ENCODE results near the gene ROR2. TPM values are rescaled to one million over a fixed set of nuclear protein-coding genes. Genes with fewer than 3 reads are reported as not detected.

The ROR2 gene
- total and polyA plus RNA-seq, 2 of the 8 experiments (the other 6 are each of a cell fraction or from before 2014, with no cell fraction given): 2.7 to 4.3 TPM

DNA sequence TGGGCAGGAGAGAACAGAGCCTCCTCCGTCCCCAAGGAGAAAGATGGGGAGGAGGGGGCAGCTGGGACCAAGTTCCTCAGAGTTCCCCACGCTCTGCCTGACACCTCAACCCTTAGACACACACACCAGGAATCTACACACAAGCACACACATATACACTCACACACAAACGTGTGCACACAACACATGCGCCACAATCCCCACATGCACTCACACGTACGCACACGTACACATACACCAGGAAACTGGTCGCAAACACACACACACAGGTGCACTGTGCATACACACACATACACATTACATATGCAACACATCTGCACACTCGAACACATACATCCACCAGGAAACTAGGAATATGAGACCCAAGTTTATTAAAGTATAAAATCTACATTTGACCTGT is 50.4 kb downstream of the ROR2 start (continued):
- TF ChIP-seq, protein P1, sequence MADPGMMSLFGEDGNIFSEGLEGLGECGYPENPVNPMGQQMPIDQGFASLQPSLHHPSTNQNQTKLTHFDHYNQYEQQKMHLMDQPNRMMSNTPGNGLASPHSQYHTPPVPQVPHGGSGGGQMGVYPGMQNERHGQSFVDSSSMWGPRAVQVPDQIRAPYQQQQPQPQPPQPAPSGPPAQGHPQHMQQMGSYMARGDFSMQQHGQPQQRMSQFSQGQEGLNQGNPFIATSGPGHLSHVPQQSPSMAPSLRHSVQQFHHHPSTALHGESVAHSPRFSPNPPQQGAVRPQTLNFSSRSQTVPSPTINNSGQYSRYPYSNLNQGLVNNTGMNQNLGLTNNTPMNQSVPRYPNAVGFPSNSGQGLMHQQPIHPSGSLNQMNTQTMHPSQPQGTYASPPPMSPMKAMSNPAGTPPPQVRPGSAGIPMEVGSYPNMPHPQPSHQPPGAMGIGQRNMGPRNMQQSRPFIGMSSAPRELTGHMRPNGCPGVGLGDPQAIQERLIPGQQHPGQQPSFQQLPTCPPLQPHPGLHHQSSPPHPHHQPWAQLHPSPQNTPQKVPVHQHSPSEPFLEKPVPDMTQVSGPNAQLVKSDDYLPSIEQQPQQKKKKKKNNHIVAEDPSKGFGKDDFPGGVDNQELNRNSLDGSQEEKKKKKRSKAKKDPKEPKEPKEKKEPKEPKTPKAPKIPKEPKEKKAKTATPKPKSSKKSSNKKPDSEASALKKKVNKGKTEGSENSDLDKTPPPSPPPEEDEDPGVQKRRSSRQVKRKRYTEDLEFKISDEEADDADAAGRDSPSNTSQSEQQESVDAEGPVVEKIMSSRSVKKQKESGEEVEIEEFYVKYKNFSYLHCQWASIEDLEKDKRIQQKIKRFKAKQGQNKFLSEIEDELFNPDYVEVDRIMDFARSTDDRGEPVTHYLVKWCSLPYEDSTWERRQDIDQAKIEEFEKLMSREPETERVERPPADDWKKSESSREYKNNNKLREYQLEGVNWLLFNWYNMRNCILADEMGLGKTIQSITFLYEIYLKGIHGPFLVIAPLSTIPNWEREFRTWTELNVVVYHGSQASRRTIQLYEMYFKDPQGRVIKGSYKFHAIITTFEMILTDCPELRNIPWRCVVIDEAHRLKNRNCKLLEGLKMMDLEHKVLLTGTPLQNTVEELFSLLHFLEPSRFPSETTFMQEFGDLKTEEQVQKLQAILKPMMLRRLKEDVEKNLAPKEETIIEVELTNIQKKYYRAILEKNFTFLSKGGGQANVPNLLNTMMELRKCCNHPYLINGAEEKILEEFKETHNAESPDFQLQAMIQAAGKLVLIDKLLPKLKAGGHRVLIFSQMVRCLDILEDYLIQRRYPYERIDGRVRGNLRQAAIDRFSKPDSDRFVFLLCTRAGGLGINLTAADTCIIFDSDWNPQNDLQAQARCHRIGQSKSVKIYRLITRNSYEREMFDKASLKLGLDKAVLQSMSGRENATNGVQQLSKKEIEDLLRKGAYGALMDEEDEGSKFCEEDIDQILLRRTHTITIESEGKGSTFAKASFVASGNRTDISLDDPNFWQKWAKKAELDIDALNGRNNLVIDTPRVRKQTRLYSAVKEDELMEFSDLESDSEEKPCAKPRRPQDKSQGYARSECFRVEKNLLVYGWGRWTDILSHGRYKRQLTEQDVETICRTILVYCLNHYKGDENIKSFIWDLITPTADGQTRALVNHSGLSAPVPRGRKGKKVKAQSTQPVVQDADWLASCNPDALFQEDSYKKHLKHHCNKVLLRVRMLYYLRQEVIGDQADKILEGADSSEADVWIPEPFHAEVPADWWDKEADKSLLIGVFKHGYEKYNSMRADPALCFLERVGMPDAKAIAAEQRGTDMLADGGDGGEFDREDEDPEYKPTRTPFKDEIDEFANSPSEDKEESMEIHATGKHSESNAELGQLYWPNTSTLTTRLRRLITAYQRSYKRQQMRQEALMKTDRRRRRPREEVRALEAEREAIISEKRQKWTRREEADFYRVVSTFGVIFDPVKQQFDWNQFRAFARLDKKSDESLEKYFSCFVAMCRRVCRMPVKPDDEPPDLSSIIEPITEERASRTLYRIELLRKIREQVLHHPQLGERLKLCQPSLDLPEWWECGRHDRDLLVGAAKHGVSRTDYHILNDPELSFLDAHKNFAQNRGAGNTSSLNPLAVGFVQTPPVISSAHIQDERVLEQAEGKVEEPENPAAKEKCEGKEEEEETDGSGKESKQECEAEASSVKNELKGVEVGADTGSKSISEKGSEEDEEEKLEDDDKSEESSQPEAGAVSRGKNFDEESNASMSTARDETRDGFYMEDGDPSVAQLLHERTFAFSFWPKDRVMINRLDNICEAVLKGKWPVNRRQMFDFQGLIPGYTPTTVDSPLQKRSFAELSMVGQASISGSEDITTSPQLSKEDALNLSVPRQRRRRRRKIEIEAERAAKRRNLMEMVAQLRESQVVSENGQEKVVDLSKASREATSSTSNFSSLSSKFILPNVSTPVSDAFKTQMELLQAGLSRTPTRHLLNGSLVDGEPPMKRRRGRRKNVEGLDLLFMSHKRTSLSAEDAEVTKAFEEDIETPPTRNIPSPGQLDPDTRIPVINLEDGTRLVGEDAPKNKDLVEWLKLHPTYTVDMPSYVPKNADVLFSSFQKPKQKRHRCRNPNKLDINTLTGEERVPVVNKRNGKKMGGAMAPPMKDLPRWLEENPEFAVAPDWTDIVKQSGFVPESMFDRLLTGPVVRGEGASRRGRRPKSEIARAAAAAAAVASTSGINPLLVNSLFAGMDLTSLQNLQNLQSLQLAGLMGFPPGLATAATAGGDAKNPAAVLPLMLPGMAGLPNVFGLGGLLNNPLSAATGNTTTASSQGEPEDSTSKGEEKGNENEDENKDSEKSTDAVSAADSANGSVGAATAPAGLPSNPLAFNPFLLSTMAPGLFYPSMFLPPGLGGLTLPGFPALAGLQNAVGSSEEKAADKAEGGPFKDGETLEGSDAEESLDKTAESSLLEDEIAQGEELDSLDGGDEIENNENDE (IDR thresholded peaks at IDR 0.05; ENCODE audit: insufficient replicate concordance, low read length): no peak

Data from H1 (cell line).